GM19043 (cell line): ENCODE results near the gene AGPAT2.
"Not testable (repeated sequence)": the region's sequence is repeated elsewhere in the genome, so short reads cannot be mapped to it uniquely, and the experiment has no call there.

Experiments
- ATAC-seq: cut with Tn5 transposase; IDR thresholded peaks from one replicate; pipeline ENCODE4 v1.9.1; 2021; ENCODE audit warnings: low read depth; ENCODE audit not compliant: unreplicated experiment

Gene AGPAT2

GRCh38 chr9:136720898-136721338 is 33.7 kb upstream of the AGPAT2 start:
- no peak for ATAC-seq

- no peak for ATAC-seq
Observed at GRCh38 chr9:136720251-136720897, 33.1 kb upstream of the AGPAT2 start.

- ATAC-seq = no peak
Observed at GRCh38 chr9:136719195-136719880, 32.1 kb upstream of the AGPAT2 start.

- ATAC-seq = no peak
Observed at GRCh38 chr9:136718345-136719194, 31.3 kb upstream of the AGPAT2 start.

GRCh38 chr9:136717399-136717798 is 30.1 kb upstream of the AGPAT2 start:
- no peak for ATAC-seq

- no peak for ATAC-seq
Observed at GRCh38 chr9:136714893-136715274, 27.6 kb upstream of the AGPAT2 start.

- no peak for ATAC-seq
Observed at GRCh38 chr9:136714096-136714892, 27.0 kb upstream of the AGPAT2 start.

- ATAC-seq = no peak
Observed at GRCh38 chr9:136713550-136713949, 26.3 kb upstream of the AGPAT2 start.

- ATAC-seq = no peak
Observed at GRCh38 chr9:136712690-136713544, 25.7 kb upstream of the AGPAT2 start.

- ATAC-seq = no peak
Observed at GRCh38 chr9:136711751-136712689, 24.8 kb upstream of the AGPAT2 start, which contains the start of gene DIPK1B. TSS of gene DIPK1B (plus strand) at chr9:136712572. CDS start at chr9:136712666, 94 bp downstream.

- ATAC-seq = not testable (repeated sequence)
Observed at GRCh38 chr9:136711219-136711648, 24.0 kb upstream of the AGPAT2 start.

- ATAC-seq = no peak
Observed at GRCh38 chr9:136710543-136710942, 23.3 kb upstream of the AGPAT2 start.

- ATAC-seq = no peak
Observed at GRCh38 chr9:136709454-136710109, 22.3 kb upstream of the AGPAT2 start.

- no peak for ATAC-seq
Observed at GRCh38 chr9:136707849-136708517, 20.7 kb upstream of the AGPAT2 start.

GRCh38 chr9:136707011-136707410 is 19.8 kb upstream of the AGPAT2 start:
- ATAC-seq = no peak

GRCh38 chr9:136705564-136705963 is 18.3 kb upstream of the AGPAT2 start:
- ATAC-seq = no peak

- ATAC-seq = not testable (repeated sequence)
Observed at GRCh38 chr9:136704741-136705140, 17.5 kb upstream of the AGPAT2 start.
